ENCODE results near the gene NSG2.

GRCh38 chr5:174118823-174119467, 73.4 kb downstream of the NSG2 start:
- TF ChIP-seq CTCF (IDR thresholded peaks at IDR 0.05 in 4 of 5, conservative IDR thresholded peaks at IDR 0.05 in 1 of 5), result no peak
- no peak for TF ChIP-seq POLR2A (IDR thresholded peaks at IDR 0.05)
